Liver (tissue), 3 donors: ENCODE measurements around the gene FNBP1L.

ENCODE experiments used
- CTCF ChIP-seq: fragments of 150-350 bp; IDR thresholded peaks from 2 replicates; pipeline ENCODE4 v1.5.1; 2017; ENCODE audit warnings: improper control_type of control experiment, low read depth, low read length; ENCODE audit not compliant: missing input control
- EGR1 ChIP-seq, 2 donors: IDR thresholded peaks; 2 replicates each; pipeline ENCODE4 v1.6.1; 2016 to 2018; ENCODE audit warnings: antibody characterized with exemption in 2 of 2, low read depth in 2 of 2
- GABPA ChIP-seq, 2 donors: IDR thresholded peaks in 1 of 2; conservative IDR thresholded peaks in 1 of 2; 2 replicates each; pipeline ENCODE4 v1.6.1; 2016; ENCODE audit warnings: antibody characterized with exemption in 2 of 2, mild to moderate bottlenecking in 1 of 2, moderate library complexity in 1 of 2
- JUND ChIP-seq, 2 donors: IDR thresholded peaks; 2 replicates each; pipeline ENCODE4 v1.6.1; 2016; ENCODE audit warnings: antibody characterized with exemption in 2 of 2
- MAX ChIP-seq: IDR thresholded peaks from 2 replicates; pipeline ENCODE4 v1.6.1; 2016; ENCODE audit warnings: antibody characterized with exemption
- RAD21 ChIP-seq, 2 donors: IDR thresholded peaks; 2 replicates each; pipeline ENCODE4 v1.6.1; 2016; ENCODE audit warnings: antibody characterized with exemption in 2 of 2, mild to moderate bottlenecking in 2 of 2
- RXRA ChIP-seq, 2 donors: IDR thresholded peaks; 2 replicates each; pipeline ENCODE4 v1.6.1; 2017 to 2018; ENCODE audit warnings: antibody characterized with exemption in 2 of 2, mild to moderate bottlenecking in 1 of 2
- SP1 ChIP-seq: IDR thresholded peaks from 2 replicates; pipeline ENCODE4 v1.6.1; 2018; ENCODE audit warnings: antibody characterized with exemption, mild to moderate bottlenecking
- TAF1 ChIP-seq: conservative IDR thresholded peaks from 2 replicates; pipeline ENCODE4 v1.6.1; 2016; ENCODE audit warnings: antibody characterized with exemption, mild to moderate bottlenecking
- YY1 ChIP-seq: IDR thresholded peaks from 2 replicates; pipeline ENCODE4 v1.6.1; 2016; ENCODE audit warnings: antibody characterized with exemption, mild to moderate bottlenecking
- TF ChIP-seq, protein P1 (sequence below): IDR thresholded peaks from 2 replicates; pipeline ENCODE4 v1.6.1; 2016; ENCODE audit warnings: antibody characterized with exemption, mild to moderate bottlenecking
- TF ChIP-seq, protein P2 (sequence below): IDR thresholded peaks from 2 replicates; pipeline ENCODE4 v1.6.1; 2016; ENCODE audit warnings: antibody characterized with exemption
- TF ChIP-seq, protein P3 (sequence below): IDR thresholded peaks from 2 replicates; pipeline ENCODE4 v1.6.1; 2016; ENCODE audit warnings: antibody characterized with exemption
- donor health status: healthy.
- donor health status: healthy.

- TF ChIP-seq CTCF (no peak), RAD21 (IDR thresholded peaks at IDR 0.05) (no peak), TAF1 (no peak), SP1 (no peak), JUND (IDR thresholded peaks at IDR 0.05) (no peak), RXRA (IDR thresholded peaks at IDR 0.05) (no peak), EGR1 (IDR thresholded peaks at IDR 0.05; ENCODE audit: low read depth in 2 of 2) (no peak), MAX (no peak), YY1 (no peak), GABPA (IDR thresholded peaks at IDR 0.05 in 1 of 2, conservative IDR thresholded peaks at IDR 0.05 in 1 of 2) (no peak)
- TF ChIP-seq, protein P1, sequence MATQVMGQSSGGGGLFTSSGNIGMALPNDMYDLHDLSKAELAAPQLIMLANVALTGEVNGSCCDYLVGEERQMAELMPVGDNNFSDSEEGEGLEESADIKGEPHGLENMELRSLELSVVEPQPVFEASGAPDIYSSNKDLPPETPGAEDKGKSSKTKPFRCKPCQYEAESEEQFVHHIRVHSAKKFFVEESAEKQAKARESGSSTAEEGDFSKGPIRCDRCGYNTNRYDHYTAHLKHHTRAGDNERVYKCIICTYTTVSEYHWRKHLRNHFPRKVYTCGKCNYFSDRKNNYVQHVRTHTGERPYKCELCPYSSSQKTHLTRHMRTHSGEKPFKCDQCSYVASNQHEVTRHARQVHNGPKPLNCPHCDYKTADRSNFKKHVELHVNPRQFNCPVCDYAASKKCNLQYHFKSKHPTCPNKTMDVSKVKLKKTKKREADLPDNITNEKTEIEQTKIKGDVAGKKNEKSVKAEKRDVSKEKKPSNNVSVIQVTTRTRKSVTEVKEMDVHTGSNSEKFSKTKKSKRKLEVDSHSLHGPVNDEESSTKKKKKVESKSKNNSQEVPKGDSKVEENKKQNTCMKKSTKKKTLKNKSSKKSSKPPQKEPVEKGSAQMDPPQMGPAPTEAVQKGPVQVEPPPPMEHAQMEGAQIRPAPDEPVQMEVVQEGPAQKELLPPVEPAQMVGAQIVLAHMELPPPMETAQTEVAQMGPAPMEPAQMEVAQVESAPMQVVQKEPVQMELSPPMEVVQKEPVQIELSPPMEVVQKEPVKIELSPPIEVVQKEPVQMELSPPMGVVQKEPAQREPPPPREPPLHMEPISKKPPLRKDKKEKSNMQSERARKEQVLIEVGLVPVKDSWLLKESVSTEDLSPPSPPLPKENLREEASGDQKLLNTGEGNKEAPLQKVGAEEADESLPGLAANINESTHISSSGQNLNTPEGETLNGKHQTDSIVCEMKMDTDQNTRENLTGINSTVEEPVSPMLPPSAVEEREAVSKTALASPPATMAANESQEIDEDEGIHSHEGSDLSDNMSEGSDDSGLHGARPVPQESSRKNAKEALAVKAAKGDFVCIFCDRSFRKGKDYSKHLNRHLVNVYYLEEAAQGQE: no peak
- TF ChIP-seq, protein P2, sequence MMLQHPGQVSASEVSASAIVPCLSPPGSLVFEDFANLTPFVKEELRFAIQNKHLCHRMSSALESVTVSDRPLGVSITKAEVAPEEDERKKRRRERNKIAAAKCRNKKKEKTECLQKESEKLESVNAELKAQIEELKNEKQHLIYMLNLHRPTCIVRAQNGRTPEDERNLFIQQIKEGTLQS: no peak
- TF ChIP-seq, protein P3, sequence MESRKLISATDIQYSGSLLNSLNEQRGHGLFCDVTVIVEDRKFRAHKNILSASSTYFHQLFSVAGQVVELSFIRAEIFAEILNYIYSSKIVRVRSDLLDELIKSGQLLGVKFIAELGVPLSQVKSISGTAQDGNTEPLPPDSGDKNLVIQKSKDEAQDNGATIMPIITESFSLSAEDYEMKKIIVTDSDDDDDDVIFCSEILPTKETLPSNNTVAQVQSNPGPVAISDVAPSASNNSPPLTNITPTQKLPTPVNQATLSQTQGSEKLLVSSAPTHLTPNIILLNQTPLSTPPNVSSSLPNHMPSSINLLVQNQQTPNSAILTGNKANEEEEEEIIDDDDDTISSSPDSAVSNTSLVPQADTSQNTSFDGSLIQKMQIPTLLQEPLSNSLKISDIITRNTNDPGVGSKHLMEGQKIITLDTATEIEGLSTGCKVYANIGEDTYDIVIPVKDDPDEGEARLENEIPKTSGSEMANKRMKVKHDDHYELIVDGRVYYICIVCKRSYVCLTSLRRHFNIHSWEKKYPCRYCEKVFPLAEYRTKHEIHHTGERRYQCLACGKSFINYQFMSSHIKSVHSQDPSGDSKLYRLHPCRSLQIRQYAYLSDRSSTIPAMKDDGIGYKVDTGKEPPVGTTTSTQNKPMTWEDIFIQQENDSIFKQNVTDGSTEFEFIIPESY: no peak
Observed at GRCh38 chr1:93435443-93435842, 12.5 kb upstream of the FNBP1L start.
